Stimulated activated CD8-positive, alpha-beta memory T cell treated with anti-CD3 and anti-CD28 coated beads, Interleukin-7, amount 100 ng/mL, for 48 hours (primary cell): ENCODE results near the gene GGT6.
"Not testable (repeated sequence)": the region's sequence is repeated elsewhere in the genome, so short reads cannot be mapped to it uniquely, and the experiment has no call there.

Source experiments
- DNase-seq, 2 donors: peaks; one replicate each; pipeline ENCODE4 v3.0.0-alpha.2; 2020; ENCODE audit warnings: low read depth in 1 of 2; ENCODE audit errors: extremely low read depth in 1 of 2

Gene GGT6

GRCh38 chr17:4560421-4560820 is at the start of gene GGT6:
Gene GGT6, minus strand, starts transcription at chr17:4560577. Its CDS starts 56 bp downstream, at chr17:4560521.
- no peak for DNase-seq

GRCh38 chr17:4610162-4610561 is 49.8 kb upstream of the GGT6 start:
- no peak for DNase-seq

GRCh38 chr17:4609761-4610160 is 49.4 kb upstream of the GGT6 start:
- no peak for DNase-seq

GRCh38 chr17:4607773-4608187 is 47.4 kb upstream of the GGT6 start:
- DNase-seq: no peak

- no peak for DNase-seq
Observed at GRCh38 chr17:4607261-4607741, 46.9 kb upstream of the GGT6 start.

GRCh38 chr17:4605826-4606225 is 45.4 kb upstream of the GGT6 start:
- no peak for DNase-seq

- DNase-seq: not testable (repeated sequence)
Observed at GRCh38 chr17:4604736-4605135, 44.4 kb upstream of the GGT6 start.

- DNase-seq: no peak
Observed at GRCh38 chr17:4604111-4604644, 43.8 kb upstream of the GGT6 start.

GRCh38 chr17:4602041-4602440 is 41.7 kb upstream of the GGT6 start:
- no peak for DNase-seq

GRCh38 chr17:4601326-4601725 is 40.9 kb upstream of the GGT6 start:
- DNase-seq: no peak

- no peak for DNase-seq
Observed at GRCh38 chr17:4600563-4600962, 40.2 kb upstream of the GGT6 start.

GRCh38 chr17:4599505-4600281 is 39.3 kb upstream of the GGT6 start:
- DNase-seq: no peak

- DNase-seq: no peak
Observed at GRCh38 chr17:4598776-4599504, 38.6 kb upstream of the GGT6 start.

- DNase-seq: no peak
Observed at GRCh38 chr17:4597975-4598374, 37.6 kb upstream of the GGT6 start.

GRCh38 chr17:4596636-4597380 is 36.4 kb upstream of the GGT6 start:
- no peak for DNase-seq

GRCh38 chr17:4595685-4596342 is 35.4 kb upstream of the GGT6 start:
- DNase-seq: not testable (repeated sequence)

GRCh38 chr17:4594931-4595684 is 34.7 kb upstream of the GGT6 start:
- DNase-seq: no peak

- DNase-seq: no peak
Observed at GRCh38 chr17:4594406-4594805, 34.0 kb upstream of the GGT6 start.

- DNase-seq: no peak
Observed at GRCh38 chr17:4593021-4593421, 32.6 kb upstream of the GGT6 start.
